Neuron (in vitro differentiated cells): ENCODE results near the gene PTGDS.

Source experiments
- H2AFZ ChIP-seq: one replicate; pipeline ENCODE4 v1.6.1; 2013; ENCODE audit warnings: low read depth, mild to moderate bottlenecking, inconsistent platforms, low read length, moderate library complexity
- H3K27me3 ChIP-seq: one replicate; pipeline ENCODE4 v1.6.1; 2013; ENCODE audit warnings: low read length; ENCODE audit not compliant: insufficient read depth
- H3K36me3 ChIP-seq: one replicate; pipeline ENCODE4 v1.6.1; 2013; ENCODE audit warnings: low read length; ENCODE audit not compliant: insufficient read depth
- H3K4me1 ChIP-seq: one replicate; pipeline ENCODE4 v1.6.1; 2013; ENCODE audit warnings: low read length; ENCODE audit not compliant: insufficient read depth
- H3K4me3 ChIP-seq: 2 replicates; pipeline ENCODE4 v1.5.1; 2013; ENCODE audit warnings: mild to moderate bottlenecking, low read length, moderate library complexity
- H3K9me3 ChIP-seq: one replicate; pipeline ENCODE4 v1.6.1; 2013; ENCODE audit warnings: low read length

PTGDS gene

DNA sequence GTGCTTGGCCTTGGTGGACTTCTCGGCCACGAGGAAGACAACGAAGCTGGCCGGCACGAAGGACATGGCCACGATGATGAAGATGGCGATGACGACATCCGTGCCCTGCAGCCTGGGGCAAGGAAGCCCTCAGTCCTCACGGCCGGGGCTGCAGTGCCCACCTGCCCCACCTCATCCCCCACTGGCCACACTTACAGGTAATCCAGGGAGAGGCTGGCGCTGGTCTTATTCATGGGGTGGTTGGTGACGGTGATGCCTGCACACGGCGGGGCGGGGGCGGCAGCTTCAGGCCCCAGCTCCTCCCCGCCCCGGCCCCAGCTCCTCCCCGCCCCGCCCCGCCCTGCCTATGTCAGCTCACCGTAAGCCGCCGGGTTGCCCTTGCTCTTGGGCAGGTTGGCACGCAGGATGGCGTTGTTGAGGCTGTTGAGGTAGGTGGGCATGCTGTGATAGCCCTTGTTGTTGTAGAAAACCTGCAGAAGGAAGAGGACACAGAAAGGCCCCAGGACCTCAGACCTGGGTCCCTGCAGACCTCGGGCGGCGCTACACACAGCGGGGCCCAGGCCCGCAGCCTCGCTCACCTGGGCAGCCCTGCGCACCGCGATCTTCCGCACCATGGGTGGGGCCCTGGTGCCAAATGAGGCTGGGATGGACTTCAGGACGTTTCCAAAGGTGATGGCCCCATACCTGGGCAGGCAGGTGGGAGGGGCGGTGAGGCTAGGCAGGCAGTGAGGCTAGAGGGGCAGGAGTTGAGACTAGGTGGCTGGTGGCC, 34.8 kb downstream of the PTGDS start:
- peaks cover 44% of the 10 kb centered on the region for H3K36me3 ChIP-seq

DNA sequence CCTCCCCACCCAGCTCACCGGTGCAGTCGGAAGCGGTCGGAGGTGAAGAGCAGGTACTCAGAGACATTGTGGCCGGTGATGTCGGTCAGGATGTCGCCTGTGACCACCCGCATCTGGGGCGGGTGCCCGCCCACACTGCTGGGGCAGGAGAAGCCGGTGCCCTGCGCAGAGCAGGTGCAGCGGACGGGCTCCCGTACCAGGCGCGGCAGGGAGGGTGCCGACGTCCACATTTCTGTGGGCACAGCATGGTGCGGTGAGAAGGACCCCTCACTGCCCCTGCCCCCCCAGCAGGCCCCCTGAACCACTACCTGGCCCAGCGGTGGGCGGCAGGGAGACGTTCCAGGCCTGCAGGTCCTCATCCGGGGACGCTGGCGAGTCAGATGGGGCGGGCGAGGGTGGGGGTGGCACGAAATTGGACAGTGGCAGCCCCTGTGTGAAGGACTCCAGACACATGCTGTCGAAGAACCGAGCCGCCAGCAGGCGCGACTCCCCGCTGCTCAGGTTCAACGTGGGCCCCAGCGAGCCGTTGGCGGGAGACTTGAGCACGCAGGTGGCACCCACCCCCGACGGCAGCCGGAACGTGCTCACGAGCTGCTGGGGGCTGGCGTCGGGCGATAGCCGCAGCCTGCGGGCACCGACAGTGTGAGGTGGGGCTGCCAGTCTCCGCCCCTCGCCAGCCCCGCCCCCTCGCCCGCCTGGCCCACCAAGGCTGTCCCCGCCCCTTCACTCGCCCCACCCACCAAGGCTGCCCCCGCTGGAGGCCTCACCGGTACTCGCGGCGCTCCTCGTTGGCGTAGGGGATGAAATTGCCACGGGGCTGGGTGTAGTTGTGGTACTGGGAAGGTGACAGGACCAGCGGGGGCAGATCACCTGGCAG, 35.6 kb downstream of the PTGDS start:
- H3K4me1 ChIP-seq, result no peaks in the 10 kb centered on the region
- peaks cover 2% of the 10 kb centered on the region for H3K9me3 ChIP-seq
- H3K27me3 ChIP-seq, result no peaks in the 10 kb centered on the region
- H3K36me3 ChIP-seq, result peaks cover 44% of the 10 kb centered on the region
- H3K4me3 ChIP-seq, result no peak overlapping the region
- no peak overlapping the region for H2AFZ ChIP-seq

More for the DNA sequence above, 34.8 kb downstream of the PTGDS start:
- no peaks in the 10 kb centered on the region for H3K9me3 ChIP-seq
- H3K4me1 ChIP-seq, result no peaks in the 10 kb centered on the region
- H3K27me3 ChIP-seq, result no peaks in the 10 kb centered on the region
- H2AFZ ChIP-seq, result no peak overlapping the region
- no peak overlapping the region for H3K4me3 ChIP-seq

DNA sequence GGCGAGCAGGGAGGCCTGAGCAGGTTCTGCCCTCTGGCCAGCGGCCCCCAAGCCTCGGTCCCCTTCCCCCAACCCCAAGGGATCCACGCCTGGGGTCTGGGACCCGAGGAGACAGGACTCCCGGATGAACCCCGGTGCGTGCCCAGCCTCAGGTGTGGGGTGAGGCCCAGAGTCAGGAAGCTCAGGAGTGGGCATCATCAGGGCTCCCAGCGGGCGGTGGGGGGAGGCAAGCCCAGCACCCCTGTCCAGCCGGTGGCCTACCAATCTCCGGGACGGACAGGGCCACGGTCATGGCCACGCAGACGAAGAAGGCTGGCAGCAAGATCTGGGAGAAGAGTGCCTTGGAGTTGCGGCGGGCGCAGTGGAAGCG, 36.3 kb downstream of the PTGDS start:
- Histone ChIP-seq H3K36me3 (peaks cover 44% of the 10 kb centered on the region), H3K27me3 (no peaks in the 10 kb centered on the region), H3K4me3 (no peak overlapping the region), H3K9me3 (peaks cover 2% of the 10 kb centered on the region), H3K4me1 (no peaks in the 10 kb centered on the region), H2AFZ (no peak overlapping the region)

DNA sequence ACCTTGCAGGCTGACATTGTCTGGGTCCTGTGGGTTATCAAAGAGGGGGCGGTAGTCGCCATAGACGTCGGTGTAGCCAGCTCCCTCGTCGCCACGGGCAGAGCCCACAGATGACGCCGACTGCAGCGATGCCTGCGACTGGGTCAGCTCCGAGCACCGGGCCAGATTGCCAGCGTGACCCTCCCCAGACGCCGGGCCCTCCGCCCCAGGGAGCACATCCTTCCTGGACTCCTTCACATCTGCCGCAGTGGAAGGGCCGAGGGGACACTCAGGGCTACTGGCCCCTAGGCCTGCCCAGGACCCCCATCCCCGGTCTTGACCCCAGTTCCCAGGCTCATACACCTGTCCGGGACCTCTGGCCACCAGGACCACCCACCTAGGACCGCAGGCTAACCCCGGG, 36.9 kb downstream of the PTGDS start:
- Histone ChIP-seq H3K27me3 (no peaks in the 10 kb centered on the region), H3K4me1 (no peaks in the 10 kb centered on the region), H3K4me3 (no peak overlapping the region)

DNA sequence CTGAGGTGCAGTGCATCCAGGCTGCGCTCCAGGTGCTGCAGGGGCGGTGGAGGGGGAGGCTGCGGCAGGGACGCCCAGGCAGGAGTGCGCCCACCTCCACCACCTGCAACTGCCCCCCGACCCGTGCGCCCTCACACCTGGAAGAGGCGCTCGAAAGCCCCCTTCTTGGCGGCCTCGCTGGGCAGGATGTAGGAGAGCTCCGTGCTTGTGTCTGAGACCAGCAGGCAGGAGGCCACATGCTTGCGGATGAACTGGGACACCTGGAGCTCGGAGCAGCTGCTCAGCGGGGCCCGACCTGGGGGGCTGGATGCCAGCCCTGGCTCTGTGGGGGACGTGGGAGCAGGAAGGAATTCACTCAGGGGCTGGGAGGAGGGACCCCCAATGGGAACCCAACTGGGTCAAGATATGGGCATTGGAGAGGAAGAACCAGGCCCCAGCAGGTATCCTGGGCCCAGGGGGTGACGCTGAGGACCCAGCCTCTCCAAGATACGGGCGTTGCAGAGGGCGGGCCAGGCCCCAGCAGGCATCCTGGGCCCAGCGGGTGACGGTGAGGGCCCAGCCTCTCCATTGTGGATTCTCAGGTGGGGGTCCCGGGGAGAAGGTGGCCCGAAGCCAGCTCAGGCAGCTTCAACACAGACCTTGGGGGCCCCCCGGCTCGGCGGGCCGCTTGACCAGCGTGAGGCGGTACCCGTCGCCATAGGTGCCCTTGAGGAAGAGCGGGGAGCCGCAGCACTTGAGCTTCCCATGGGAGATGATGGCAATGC, 37.7 kb downstream of the PTGDS start:
- H3K9me3 ChIP-seq, result peaks cover 2% of the 10 kb centered on the region
- no peaks in the 10 kb centered on the region for H3K4me1 ChIP-seq
- H2AFZ ChIP-seq, result no peak overlapping the region
- peaks cover 42% of the 10 kb centered on the region for H3K36me3 ChIP-seq
- H3K4me3 ChIP-seq, result no peak overlapping the region
- H3K27me3 ChIP-seq, result no peaks in the 10 kb centered on the region

More for the DNA sequence above, 36.9 kb downstream of the PTGDS start:
- no peak overlapping the region for H2AFZ ChIP-seq
- H3K36me3 ChIP-seq, result peaks cover 44% of the 10 kb centered on the region
- H3K9me3 ChIP-seq, result peaks cover 2% of the 10 kb centered on the region

DNA sequence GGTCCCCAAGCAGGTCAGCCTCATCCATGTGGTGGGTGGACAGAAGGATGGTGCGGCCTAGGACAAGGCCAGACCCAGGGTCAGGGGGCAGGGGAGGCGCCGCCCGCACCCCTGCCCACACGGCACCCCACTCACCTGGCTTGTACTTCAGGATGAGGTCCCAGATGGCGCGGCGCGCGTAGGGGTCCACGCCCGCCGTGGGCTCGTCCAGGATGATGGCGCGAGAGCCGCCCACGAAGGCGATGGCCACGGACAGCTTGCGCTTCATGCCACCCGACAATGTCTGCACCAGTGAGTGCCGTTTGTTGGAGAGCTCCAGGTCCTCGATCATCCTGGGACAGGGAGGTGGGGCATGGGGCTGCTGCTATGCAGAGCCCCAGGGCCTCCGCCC, 38.2 kb downstream of the PTGDS start:
- Histone ChIP-seq H2AFZ (no peak overlapping the region), H3K4me1 (no peaks in the 10 kb centered on the region), H3K4me3 (no peak overlapping the region), H3K9me3 (peaks cover 2% of the 10 kb centered on the region), H3K36me3 (peaks cover 42% of the 10 kb centered on the region), H3K27me3 (no peaks in the 10 kb centered on the region)

DNA sequence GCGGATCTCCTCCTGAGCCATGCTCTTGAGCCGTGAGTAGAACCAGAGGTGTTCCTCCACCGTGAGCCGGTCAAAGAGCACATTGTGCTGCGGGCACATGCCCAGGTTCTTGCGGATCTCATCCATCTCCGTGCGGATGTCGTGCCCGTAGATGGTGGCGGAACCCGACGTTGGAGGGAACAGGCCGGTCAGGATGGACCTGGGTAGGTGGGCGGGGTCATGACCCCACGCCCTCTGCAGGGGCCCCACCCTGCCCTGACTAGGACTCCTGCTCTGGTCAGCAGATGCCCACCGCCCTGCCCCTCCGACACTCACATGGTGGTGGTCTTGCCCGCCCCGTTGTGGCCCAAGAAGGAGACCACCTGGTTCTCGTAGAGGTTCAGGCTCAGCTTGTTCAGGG, 38.7 kb downstream of the PTGDS start:
- no peaks in the 10 kb centered on the region for H3K27me3 ChIP-seq
- H2AFZ ChIP-seq, result no peak overlapping the region
- H3K4me1 ChIP-seq, result no peaks in the 10 kb centered on the region
- H3K36me3 ChIP-seq, result peaks cover 42% of the 10 kb centered on the region
- no peak overlapping the region for H3K4me3 ChIP-seq
- H3K9me3 ChIP-seq, result peaks cover 2% of the 10 kb centered on the region

DNA sequence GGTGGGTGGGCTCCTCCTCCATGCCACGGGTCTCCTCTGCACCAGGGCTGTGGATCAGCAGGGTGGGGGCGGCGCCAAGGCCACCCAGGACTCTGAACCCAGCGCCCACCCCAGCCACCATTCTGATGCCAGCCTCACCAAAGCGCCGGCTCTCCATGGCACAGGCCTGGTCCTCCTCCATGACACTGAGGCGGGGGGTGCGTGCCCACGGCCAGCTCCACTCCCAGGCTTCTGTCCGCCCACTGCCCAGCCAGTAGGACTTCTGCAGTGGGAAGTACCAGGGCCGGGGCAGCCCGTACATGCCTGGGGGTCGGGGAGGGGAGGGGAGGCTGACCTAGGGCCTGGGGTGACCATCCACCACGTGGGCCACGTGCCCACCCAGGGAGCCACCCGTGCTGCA, 39.1 kb downstream of the PTGDS start:
- H3K36me3 ChIP-seq, result peaks cover 42% of the 10 kb centered on the region
- H3K27me3 ChIP-seq, result no peaks in the 10 kb centered on the region
- no peak overlapping the region for H2AFZ ChIP-seq

DNA sequence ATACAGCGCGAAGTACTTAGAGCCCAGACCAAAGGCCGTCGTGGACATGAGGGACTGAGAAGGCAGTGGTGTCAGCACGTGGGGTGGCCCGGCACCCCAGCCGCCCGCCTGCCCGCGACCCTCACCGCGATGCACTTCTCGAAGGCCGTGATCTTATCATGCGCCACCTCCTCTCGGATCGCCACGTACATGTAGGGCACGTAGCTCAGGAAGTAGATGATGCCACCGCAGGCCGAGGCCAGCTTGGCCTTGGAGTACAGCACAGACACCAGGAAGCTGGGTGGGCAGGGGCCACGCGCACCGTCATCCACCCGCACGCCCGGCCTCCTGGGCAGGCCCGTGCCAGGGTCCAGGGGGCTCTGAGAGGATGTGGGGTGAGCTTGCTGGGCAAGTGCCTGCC, 39.8 kb downstream of the PTGDS start:
- H3K4me1 ChIP-seq, result no peaks in the 10 kb centered on the region
- H2AFZ ChIP-seq, result no peak overlapping the region
- H3K27me3 ChIP-seq, result no peaks in the 10 kb centered on the region
- peaks cover 38% of the 10 kb centered on the region for H3K36me3 ChIP-seq
- H3K9me3 ChIP-seq, result peaks cover 2% of the 10 kb centered on the region
- H3K4me3 ChIP-seq, result no peak overlapping the region

More for the DNA sequence above, 39.1 kb downstream of the PTGDS start:
- H3K9me3 ChIP-seq, result peaks cover 2% of the 10 kb centered on the region
- no peaks in the 10 kb centered on the region for H3K4me1 ChIP-seq
- no peak overlapping the region for H3K4me3 ChIP-seq

DNA sequence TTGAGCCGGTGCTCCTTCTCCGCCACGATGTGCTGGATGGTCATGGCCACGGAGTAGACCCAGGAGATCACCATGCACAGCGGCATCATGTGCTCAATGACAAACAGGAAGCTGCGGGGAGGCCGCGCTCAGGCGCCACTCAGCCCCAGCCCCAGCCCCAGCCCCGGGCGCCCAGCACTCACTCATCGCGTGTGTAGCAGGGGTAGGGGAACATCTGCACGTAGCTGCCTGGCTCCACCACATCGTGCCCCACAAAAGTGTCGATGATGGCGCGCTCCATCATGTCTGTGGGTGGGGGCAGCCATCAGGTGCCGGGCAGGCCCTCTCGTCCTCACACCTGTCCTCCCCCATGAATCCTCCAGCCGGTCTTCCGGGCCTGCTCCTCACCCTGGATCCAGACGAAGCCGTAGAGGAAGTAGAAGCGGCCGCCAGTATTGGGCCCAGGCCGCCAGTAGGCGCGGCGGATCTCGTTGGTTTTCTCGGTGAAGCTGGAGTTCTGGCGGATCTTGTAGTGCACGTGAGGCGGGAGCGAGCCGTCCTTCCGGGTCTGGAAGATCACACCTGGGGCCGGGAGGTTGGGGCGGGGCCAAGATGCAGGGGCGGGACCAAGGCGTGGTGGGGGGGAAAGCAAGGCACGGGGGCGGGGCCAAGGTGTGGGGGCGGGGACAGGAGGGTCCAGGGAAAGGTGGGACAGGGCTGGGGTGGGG, 40.6 kb downstream of the PTGDS start:
- H3K4me1 ChIP-seq, result no peaks in the 10 kb centered on the region
- peaks cover 2% of the 10 kb centered on the region for H3K9me3 ChIP-seq
- H2AFZ ChIP-seq, result no peak overlapping the region
- H3K36me3 ChIP-seq, result peaks cover 32% of the 10 kb centered on the region
- H3K27me3 ChIP-seq, result no peaks in the 10 kb centered on the region
- no peak overlapping the region for H3K4me3 ChIP-seq

DNA sequence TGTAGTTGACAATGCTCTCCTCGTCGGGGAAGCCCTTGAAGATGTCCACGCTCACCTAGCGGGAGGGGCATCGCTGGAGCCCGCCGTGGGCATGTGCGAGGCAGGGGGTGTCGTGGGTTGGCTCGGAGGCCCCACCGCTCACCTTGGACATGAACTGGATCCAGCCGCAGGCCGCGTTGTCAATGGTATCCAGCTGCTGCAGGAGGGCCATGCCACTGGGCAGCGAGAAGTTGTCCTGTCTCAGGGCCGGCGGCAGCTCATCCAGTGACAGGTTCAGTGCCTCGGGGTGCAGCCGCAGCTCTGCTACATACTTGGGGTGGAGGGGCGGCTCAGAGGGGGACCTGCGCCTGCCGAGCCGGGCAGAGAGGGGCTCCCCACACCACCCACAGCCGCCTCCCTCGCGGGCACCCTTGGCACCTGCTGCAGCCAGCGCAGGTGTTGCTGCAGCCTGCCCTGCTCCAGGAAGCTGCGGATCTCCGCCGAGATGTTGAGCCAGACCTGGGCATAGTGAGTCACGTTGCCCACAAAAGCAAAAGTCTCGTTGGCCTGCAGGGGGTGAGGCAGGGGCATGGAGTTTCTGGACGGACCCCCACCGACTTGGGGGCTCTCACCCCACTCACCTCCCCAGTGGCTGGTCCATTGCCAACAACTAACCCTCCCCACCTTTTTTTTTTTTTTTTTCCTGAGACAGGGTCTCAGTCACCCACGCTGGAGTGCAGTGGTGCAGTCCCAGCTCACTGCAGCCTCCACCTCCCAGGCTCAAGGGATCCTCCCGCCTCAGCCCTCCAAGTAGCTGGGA, 41.7 kb downstream of the PTGDS start:
- peaks cover 2% of the 10 kb centered on the region for H3K9me3 ChIP-seq
- peaks cover 3% of the 10 kb centered on the region for H3K4me1 ChIP-seq
- peaks cover 25% of the 10 kb centered on the region for H3K36me3 ChIP-seq
- H3K27me3 ChIP-seq, result no peaks in the 10 kb centered on the region
- no peak overlapping the region for H2AFZ ChIP-seq
- H3K4me3 ChIP-seq, result no peak overlapping the region
